Natural killer cell (primary cell): ENCODE results near the gene HIP1R. TPM values are rescaled to one million over a fixed set of nuclear protein-coding genes. Genes with fewer than 3 reads are reported as not detected.

Experiments used
- ATAC-seq, 3 donors: fragments of 150-1000 bp in 2 of 3; fragments of 200-7000 bp in 1 of 3; cut with Tn5 transposase; 1 replicate in 1 of 3; 2 replicates in 2 of 3; pipeline ENCODE4 v1.10.0; 2021; ENCODE audit warnings: mild to moderate bottlenecking in 2 of 3, moderate library complexity in 2 of 3
- DNase-seq, 2 donors: peaks; one replicate each; pipeline versions ENCODE4 v3.0.0 to v3.0.0-alpha.2; 2013 to 2021; ENCODE audit warnings: mixed read lengths in 1 of 2
- H3K27ac ChIP-seq: one replicate; pipeline ENCODE4 v1.5.1; 2013; ENCODE audit warnings: mild to moderate bottlenecking, low read length
- H3K27me3 ChIP-seq: one replicate; pipeline ENCODE4 v1.6.1; 2013; ENCODE audit warnings: low read length; ENCODE audit not compliant: control insufficient read depth, insufficient read depth
- H3K36me3 ChIP-seq: one replicate; pipeline ENCODE4 v1.6.1; 2013; ENCODE audit warnings: low read length; ENCODE audit not compliant: control insufficient read depth, insufficient read depth
- H3K4me1 ChIP-seq: one replicate; pipeline ENCODE4 v1.6.1; 2013; ENCODE audit warnings: low read length; ENCODE audit not compliant: control insufficient read depth, insufficient read depth
- H3K4me3 ChIP-seq: one replicate; pipeline ENCODE4 v1.5.1; 2013; ENCODE audit warnings: low read length
- H3K9me3 ChIP-seq: one replicate; pipeline ENCODE4 v1.6.1; 2013; ENCODE audit warnings: low read length; ENCODE audit not compliant: control insufficient read depth, insufficient read depth
- H3K27ac Mint-ChIP-seq, 2 donors: one replicate each; pipeline ENCODE4 v1.8.0; 2022; ENCODE audit warnings: mild to moderate bottlenecking in 2 of 2, mixed read lengths in 2 of 2, moderate library complexity in 1 of 2
- H3K27me3 Mint-ChIP-seq, 2 donors: one replicate each; pipeline ENCODE4 v1.8.0; 2022; ENCODE audit warnings: low read depth in 2 of 2, mixed read lengths in 2 of 2
- H3K36me3 Mint-ChIP-seq: one replicate; pipeline ENCODE4 v1.8.0; 2022; ENCODE audit warnings: mixed read lengths
- H3K4me1 Mint-ChIP-seq, 2 donors: one replicate each; pipeline ENCODE4 v1.8.0; 2022; ENCODE audit warnings: mixed read lengths in 2 of 2
- H3K4me3 Mint-ChIP-seq: one replicate; pipeline ENCODE4 v1.8.0; 2022; ENCODE audit warnings: mild to moderate bottlenecking, moderate library complexity, mixed read lengths
- H3K9me3 Mint-ChIP-seq, 2 donors: one replicate each; pipeline ENCODE4 v1.8.0; 2022; ENCODE audit warnings: mixed read lengths in 2 of 2
- WGBS: methylation state at CpG from one replicate; pipeline ENCODE4 v1.1.7; 2013; ENCODE audit warnings: missing lambda C conversion rate; ENCODE audit not compliant: insufficient coverage; 5-methylcytosine and 5-hydroxymethylcytosine counted together
- intact Hi-C: fragments of 100-400 bp; cut with micrococcal nuclease; formaldehyde crosslinking; loops from one replicate; pipeline ENCODE4 v1.14.2; 2022
- total RNA-seq, 4 donors: library from RNA; stranded (reverse); fragments of 120-200 nt in 1 of 4; gene quantifications; one replicate each; pipeline versions ENCODE4 v1.2.3 to v1.2.4, GENCODE V29; 2013 to 2022
- TF ChIP-seq, protein P1 (sequence below): fragments of 200-600 bp; IDR thresholded peaks from one replicate; pipeline ENCODE4 v1.8.0; 2022; ENCODE audit warnings: antibody characterized with exemption

HIP1R gene, protein sequence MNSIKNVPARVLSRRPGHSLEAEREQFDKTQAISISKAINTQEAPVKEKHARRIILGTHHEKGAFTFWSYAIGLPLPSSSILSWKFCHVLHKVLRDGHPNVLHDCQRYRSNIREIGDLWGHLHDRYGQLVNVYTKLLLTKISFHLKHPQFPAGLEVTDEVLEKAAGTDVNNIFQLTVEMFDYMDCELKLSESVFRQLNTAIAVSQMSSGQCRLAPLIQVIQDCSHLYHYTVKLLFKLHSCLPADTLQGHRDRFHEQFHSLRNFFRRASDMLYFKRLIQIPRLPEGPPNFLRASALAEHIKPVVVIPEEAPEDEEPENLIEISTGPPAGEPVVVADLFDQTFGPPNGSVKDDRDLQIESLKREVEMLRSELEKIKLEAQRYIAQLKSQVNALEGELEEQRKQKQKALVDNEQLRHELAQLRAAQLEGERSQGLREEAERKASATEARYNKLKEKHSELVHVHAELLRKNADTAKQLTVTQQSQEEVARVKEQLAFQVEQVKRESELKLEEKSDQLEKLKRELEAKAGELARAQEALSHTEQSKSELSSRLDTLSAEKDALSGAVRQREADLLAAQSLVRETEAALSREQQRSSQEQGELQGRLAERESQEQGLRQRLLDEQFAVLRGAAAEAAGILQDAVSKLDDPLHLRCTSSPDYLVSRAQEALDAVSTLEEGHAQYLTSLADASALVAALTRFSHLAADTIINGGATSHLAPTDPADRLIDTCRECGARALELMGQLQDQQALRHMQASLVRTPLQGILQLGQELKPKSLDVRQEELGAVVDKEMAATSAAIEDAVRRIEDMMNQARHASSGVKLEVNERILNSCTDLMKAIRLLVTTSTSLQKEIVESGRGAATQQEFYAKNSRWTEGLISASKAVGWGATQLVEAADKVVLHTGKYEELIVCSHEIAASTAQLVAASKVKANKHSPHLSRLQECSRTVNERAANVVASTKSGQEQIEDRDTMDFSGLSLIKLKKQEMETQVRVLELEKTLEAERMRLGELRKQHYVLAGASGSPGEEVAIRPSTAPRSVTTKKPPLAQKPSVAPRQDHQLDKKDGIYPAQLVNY
- total RNA-seq: 10 to 100 TPM; 78.6 to 93.1 (median 85.5) TPM
- total RNA-seq (2013): 60.9 TPM

DNA sequence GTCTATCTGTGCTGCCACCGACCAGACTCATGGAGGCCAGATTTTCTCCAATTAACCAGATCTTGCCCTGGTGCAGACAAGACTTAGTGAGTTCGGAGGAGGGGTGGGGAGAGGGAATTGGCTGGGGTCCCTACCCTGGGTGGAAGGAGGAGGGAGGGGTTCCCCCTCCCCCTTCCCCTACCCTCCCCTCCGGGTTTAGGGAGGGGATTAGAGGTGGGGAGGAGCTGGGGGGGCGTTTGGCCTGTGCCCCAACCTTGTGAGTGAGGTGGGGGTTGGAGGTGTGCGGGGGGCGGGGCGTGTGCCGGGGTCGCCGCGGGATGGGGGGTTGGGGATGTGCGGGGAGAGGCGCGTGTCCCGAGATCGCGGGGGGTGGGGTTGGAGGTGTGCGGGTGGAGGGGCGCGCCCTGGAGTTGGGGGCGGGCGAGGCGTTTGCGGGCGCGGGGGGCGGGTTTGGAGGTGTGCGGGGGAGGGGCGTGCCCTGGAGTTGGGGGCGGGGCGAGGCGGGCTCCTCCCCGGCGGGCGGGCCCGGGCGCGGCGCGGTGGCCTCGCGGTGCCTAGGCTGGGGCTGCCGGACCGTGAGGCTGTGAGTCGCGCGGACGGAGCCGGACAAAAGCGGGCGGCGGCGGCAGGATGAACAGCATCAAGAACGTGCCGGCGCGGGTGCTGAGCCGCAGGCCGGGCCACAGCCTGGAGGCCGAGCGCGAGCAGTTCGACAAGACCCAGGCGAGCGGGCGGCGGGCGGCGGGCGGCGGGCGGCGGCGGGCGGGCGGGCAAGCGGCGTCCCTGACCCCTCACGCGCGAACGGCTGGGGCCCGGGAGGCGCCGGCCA is at the start of gene HIP1R:
HIP1R (plus strand) TSS at position 537 of the 829 bp plus-strand sequence; CDS start at position 631, 94 bp downstream.
- H3K4me3 Mint-ChIP-seq: peak within 1 kb of the TSS; percentile 97
- TF ChIP-seq, protein P1, sequence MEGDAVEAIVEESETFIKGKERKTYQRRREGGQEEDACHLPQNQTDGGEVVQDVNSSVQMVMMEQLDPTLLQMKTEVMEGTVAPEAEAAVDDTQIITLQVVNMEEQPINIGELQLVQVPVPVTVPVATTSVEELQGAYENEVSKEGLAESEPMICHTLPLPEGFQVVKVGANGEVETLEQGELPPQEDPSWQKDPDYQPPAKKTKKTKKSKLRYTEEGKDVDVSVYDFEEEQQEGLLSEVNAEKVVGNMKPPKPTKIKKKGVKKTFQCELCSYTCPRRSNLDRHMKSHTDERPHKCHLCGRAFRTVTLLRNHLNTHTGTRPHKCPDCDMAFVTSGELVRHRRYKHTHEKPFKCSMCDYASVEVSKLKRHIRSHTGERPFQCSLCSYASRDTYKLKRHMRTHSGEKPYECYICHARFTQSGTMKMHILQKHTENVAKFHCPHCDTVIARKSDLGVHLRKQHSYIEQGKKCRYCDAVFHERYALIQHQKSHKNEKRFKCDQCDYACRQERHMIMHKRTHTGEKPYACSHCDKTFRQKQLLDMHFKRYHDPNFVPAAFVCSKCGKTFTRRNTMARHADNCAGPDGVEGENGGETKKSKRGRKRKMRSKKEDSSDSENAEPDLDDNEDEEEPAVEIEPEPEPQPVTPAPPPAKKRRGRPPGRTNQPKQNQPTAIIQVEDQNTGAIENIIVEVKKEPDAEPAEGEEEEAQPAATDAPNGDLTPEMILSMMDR: no peak
- peaks cover 46 to 47% of the 10 kb centered on the region in 2 donors for H3K4me1 Mint-ChIP-seq
- H3K27ac Mint-ChIP-seq: peak within 1 kb of the TSS; percentile 89 to 93
- peak; percentile 61 to 64 (median 64) for ATAC-seq
- Histone ChIP-seq H3K36me3 (no peaks in the 10 kb centered on the region), H3K27ac (peak within 1 kb of the TSS; percentile 53), H3K4me1 (peaks cover 19% of the 10 kb centered on the region), H3K27me3 (no peaks in the 10 kb centered on the region), H3K9me3 (no peaks in the 10 kb centered on the region), H3K4me3 (peak within 1 kb of the TSS; percentile 71)
- H3K27me3 Mint-ChIP-seq: no peaks in the 10 kb centered on the region
- WGBS: under 1% methylated on average over 79 of the region's 85 CpGs
- DNase-seq: peak; percentile 46 to 77
- intact Hi-C loops: loop anchor here (5.0 kb wide), 1 partner anchor 43 kb away; no protein-coding TSS in a partner anchor
- no peaks in the 10 kb centered on the region for H3K36me3 Mint-ChIP-seq
- H3K9me3 Mint-ChIP-seq: no peaks in the 10 kb centered on the region

DNA sequence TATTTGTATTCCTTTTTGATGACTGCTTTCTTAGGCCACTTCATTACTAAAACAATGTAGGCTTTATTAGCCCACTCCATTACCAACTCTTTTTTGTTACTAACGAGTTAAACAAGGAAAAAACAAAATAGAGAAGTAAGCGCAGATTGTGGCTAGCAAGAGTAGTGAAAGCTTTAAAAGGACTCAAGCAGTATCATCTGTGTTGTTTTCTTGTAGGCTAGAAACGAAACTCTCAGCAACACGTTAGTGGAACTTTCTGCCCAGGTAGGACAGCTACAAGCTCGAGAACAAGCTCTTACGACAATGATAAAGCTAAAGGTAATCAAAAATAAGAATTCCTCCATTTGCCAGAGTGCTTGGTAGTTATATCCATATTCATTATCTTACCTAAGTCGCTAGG is 49.8 kb upstream of the HIP1R start:
- no peaks in the 10 kb centered on the region for H3K9me3 Mint-ChIP-seq
- H3K27me3 ChIP-seq: no peaks in the 10 kb centered on the region
- H3K27ac Mint-ChIP-seq: no peak overlapping the region
- DNase-seq (no peak), ATAC-seq (no peak)
- no peaks in the 10 kb centered on the region for H3K27me3 Mint-ChIP-seq
- no peaks in the 10 kb centered on the region for H3K4me1 ChIP-seq
- H3K4me3 ChIP-seq: no peak overlapping the region
- TF ChIP-seq, protein P1: no peak
- intact Hi-C loops: no loop called here
- H3K9me3 ChIP-seq: no peaks in the 10 kb centered on the region
- no peaks in the 10 kb centered on the region for H3K4me1 Mint-ChIP-seq
- no peaks in the 10 kb centered on the region for H3K36me3 Mint-ChIP-seq
- no peak overlapping the region for H3K4me3 Mint-ChIP-seq
- 83% methylated on average over 7 of the region's 7 CpGs for WGBS
- no peak overlapping the region for H3K27ac ChIP-seq
- no peaks in the 10 kb centered on the region for H3K36me3 ChIP-seq

DNA sequence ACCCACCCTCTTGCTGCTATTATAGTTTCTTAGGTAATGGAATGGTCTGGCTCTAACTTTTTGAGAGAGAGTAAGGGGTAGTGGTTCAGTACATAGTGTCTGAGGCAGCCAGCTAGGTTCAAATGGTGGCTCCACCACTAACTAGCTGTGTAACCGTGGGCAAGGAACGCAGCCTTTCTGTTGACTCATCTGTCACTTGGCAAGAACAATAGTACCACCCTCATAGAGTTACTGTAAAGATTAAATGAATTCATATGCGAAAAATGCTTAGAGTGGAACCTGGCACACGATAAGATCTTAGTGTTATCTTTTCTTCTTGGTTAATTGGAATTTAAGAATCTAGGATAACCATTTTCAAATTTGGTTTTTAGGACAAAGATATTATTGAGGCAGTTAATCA is 46.9 kb upstream of the HIP1R start:
- 82% methylated on average over 4 of the region's 4 CpGs for WGBS
- no peaks in the 10 kb centered on the region for H3K36me3 ChIP-seq
- H3K4me3 ChIP-seq: no peak overlapping the region
- H3K9me3 Mint-ChIP-seq: no peaks in the 10 kb centered on the region
- DNase-seq (no peak), ATAC-seq (no peak)
- TF ChIP-seq, protein P1: no peak
- H3K36me3 Mint-ChIP-seq: no peaks in the 10 kb centered on the region
- intact Hi-C loops: no loop called here
- H3K4me1 Mint-ChIP-seq: no peaks in the 10 kb centered on the region
- no peaks in the 10 kb centered on the region for H3K4me1 ChIP-seq
- H3K27ac ChIP-seq: no peak overlapping the region
- no peaks in the 10 kb centered on the region for H3K27me3 ChIP-seq
- H3K9me3 ChIP-seq: no peaks in the 10 kb centered on the region
- no peak overlapping the region for H3K27ac Mint-ChIP-seq
- no peaks in the 10 kb centered on the region for H3K27me3 Mint-ChIP-seq
- H3K4me3 Mint-ChIP-seq: no peak overlapping the region
